Endothelial cell of umbilical vein (primary cell): ENCODE data around the gene NBL1. TPM values are rescaled to one million over a fixed set of nuclear protein-coding genes. Genes with fewer than 3 reads are reported as not detected.

Experiments
- BruUV-seq: library from RNA; stranded (reverse); fragments of 400-500 nt; replicated peaks from 2 replicates; lab custom pipeline; 2021; lab: Mats Ljungman, UMichigan
- CTCF ChIA-PET: fragments of 300-600, 350-600 bp; sonication (Branson Sonifier 250); formaldehyde crosslinking; loops from one replicate; lab custom pipeline; 2021; ENCODE audit warnings: antibody characterized with exemption, inconsistent platforms; lab: Charles Lee
- POLR2A ChIA-PET: fragments of 300-600, 350-600 bp; sonication (Branson Sonifier 250); formaldehyde crosslinking; loops from one replicate; lab custom pipeline; 2021; ENCODE audit warnings: antibody characterized with exemption, inconsistent platforms; lab: Charles Lee
- DNase-seq: peaks from one replicate; pipeline ENCODE4 v3.0.0-alpha.2; 2011; ENCODE audit warnings: low read depth, low spot score
- FAIRE-seq: peaks from 2 replicates; lab custom pipeline; 2011; peaks lifted over from hg19 to GRCh38; lab: Jason Lieb, UNC
- H2AFZ ChIP-seq: 2 replicates; pipeline ENCODE4 v1.6.0; 2012; ENCODE audit warnings: low read depth, low read length, control low read depth, inconsistent platforms
- H3K27ac ChIP-seq: 2 replicates; pipeline ENCODE4 v1.5.1; 2011; ENCODE audit warnings: low read depth, mild to moderate bottlenecking, control low read depth, low read length, moderate library complexity; ENCODE audit not compliant: insufficient read depth
- H3K27me3 ChIP-seq, 2 experiments: 2 replicates each; pipeline versions ENCODE4 v1.6.0 to v1.6.1; 2011; ENCODE audit warnings: low read length in 2 of 2, mixed read lengths in 1 of 2; ENCODE audit not compliant: control insufficient read depth in 2 of 2, insufficient read depth in 2 of 2
- H3K36me3 ChIP-seq, 2 experiments: 2 replicates in 1 of 2; 3 replicates in 1 of 2; pipeline ENCODE4 v1.5.1; 2011; ENCODE audit warnings: low read length in 2 of 2, mild to moderate bottlenecking in 1 of 2, moderate library complexity in 1 of 2; ENCODE audit not compliant: control insufficient read depth in 2 of 2, insufficient read depth in 2 of 2; ENCODE audit errors: extremely low read depth in 1 of 2
- H3K4me1 ChIP-seq: 3 replicates; pipeline ENCODE4 v1.5.1; 2011; ENCODE audit warnings: mild to moderate bottlenecking, low read length; ENCODE audit not compliant: control insufficient read depth, insufficient read depth; ENCODE audit errors: extremely low read depth
- H3K4me2 ChIP-seq: 2 replicates; pipeline ENCODE4 v1.6.1; 2011; ENCODE audit warnings: low read length, control low read depth, mixed read lengths; ENCODE audit not compliant: insufficient read depth
- H3K4me3 ChIP-seq, 3 experiments: fragments of 200-600 bp in 1 of 3; sonication (generic), shearing (Covaris generic) in 1 of 3; replicated peaks in 1 of 3; 2 replicates each; pipeline ENCODE4 v1.5.1; 2011 to 2016; ENCODE audit warnings: control low read depth in 3 of 3, low read length in 3 of 3, mild to moderate bottlenecking in 2 of 3, inconsistent platforms in 1 of 3, low read depth in 1 of 3, moderate library complexity in 1 of 3; ENCODE audit not compliant: insufficient read depth in 1 of 3
- H3K79me2 ChIP-seq: 2 replicates; pipeline ENCODE4 v1.6.0; 2012; ENCODE audit warnings: low read length, inconsistent platforms; ENCODE audit not compliant: control insufficient read depth, insufficient read depth
- H3K9ac ChIP-seq: replicated peaks from 2 replicates; pipeline ENCODE3; 2011; ENCODE audit warnings: low read length, control low read depth; ENCODE audit not compliant: insufficient read depth; ENCODE audit errors: extremely low read depth
- H3K9me1 ChIP-seq: replicated peaks from 3 replicates; pipeline ENCODE4 v1.6.0; 2011; ENCODE audit warnings: mild to moderate bottlenecking, low read length; ENCODE audit not compliant: control insufficient read depth, insufficient read depth; ENCODE audit errors: extremely low read depth
- H3K9me3 ChIP-seq: replicated peaks from 2 replicates; pipeline ENCODE4 v1.5.1; 2012; ENCODE audit warnings: low read length, inconsistent platforms; ENCODE audit not compliant: control insufficient read depth, insufficient read depth
- H4K20me1 ChIP-seq: replicated peaks from 2 replicates; pipeline ENCODE3; 2011; ENCODE audit warnings: mild to moderate bottlenecking, low read length; ENCODE audit not compliant: control insufficient read depth, insufficient read depth; ENCODE audit errors: extremely low read depth
- CTCF ChIP-seq, 2 donors: IDR thresholded peaks; 1 replicate in 1 of 2; 2 replicates in 1 of 2; pipeline ENCODE4 v1.5.1; 2011; ENCODE audit warnings: low read length in 2 of 2, mild to moderate bottlenecking in 2 of 2, moderate library complexity in 2 of 2, control low read depth in 1 of 2, inconsistent platforms in 1 of 2, low read depth in 1 of 2; ENCODE audit not compliant: insufficient read depth in 1 of 2; ENCODE audit errors: extremely low read depth in 1 of 2
- EZH2 ChIP-seq: IDR thresholded peaks from 2 replicates; pipeline ENCODE4 v1.6.1; 2012; ENCODE audit warnings: borderline replicate concordance, low read depth, mild to moderate bottlenecking, moderate library complexity, low read length, inconsistent platforms; ENCODE audit not compliant: severe bottlenecking
- FOS ChIP-seq: IDR thresholded peaks from 2 replicates; pipeline ENCODE4 v1.6.1; 2011; ENCODE audit warnings: mild to moderate bottlenecking, low read length, moderate library complexity, borderline replicate concordance; ENCODE audit not compliant: insufficient read depth
- GATA2 ChIP-seq: IDR thresholded peaks from 2 replicates; pipeline ENCODE4 v1.7.0; 2011; ENCODE audit warnings: low read depth, mild to moderate bottlenecking, moderate library complexity, mixed read lengths, low read length; ENCODE audit not compliant: insufficient read length, insufficient read depth
- JUN ChIP-seq: IDR thresholded peaks from 2 replicates; pipeline ENCODE4 v1.6.1; 2011; ENCODE audit warnings: borderline replicate concordance, low read depth; ENCODE audit not compliant: insufficient read length, insufficient read depth
- MAX ChIP-seq: IDR thresholded peaks from 2 replicates; pipeline ENCODE4 v1.6.1; 2011; ENCODE audit not compliant: insufficient read depth, insufficient read length
- MYC ChIP-seq: IDR thresholded peaks from one replicate; pipeline ENCODE4 v1.6.1; 2011; ENCODE audit warnings: mild to moderate bottlenecking, low read depth, low read length
- POLR2A ChIP-seq: IDR thresholded peaks from 2 replicates; pipeline ENCODE4 v1.6.1; 2012; ENCODE audit warnings: low read depth, mild to moderate bottlenecking, control low read depth, low read length
- POLR2AphosphoS5 ChIP-seq: IDR thresholded peaks from 2 replicates; pipeline ENCODE4 v1.6.1; 2012; ENCODE audit warnings: low read depth, mild to moderate bottlenecking, control low read depth, low read length, moderate library complexity; ENCODE audit not compliant: insufficient read depth
- dilution Hi-C: fragments of 300-500 bp; cut with MboI; formaldehyde crosslinking; loops from one replicate; pipeline ENCODE4 v1.15.0; 2019; ENCODE audit warnings: low sequenced_read_pairs; ENCODE audit not compliant: extremely low pct_ligation_motif_present
- intact Hi-C: fragments of 100-400 bp; cut with micrococcal nuclease; formaldehyde crosslinking; loops from one replicate; pipeline ENCODE4 v1.10.0; 2022
- polyA plus RNA-seq, 4 experiments: library from polyadenylated mRNA; depleted of rRNA in 3 of 4; stranded (reverse) in 3 of 4; unstranded in 1 of 4; fragments of >200 nt; gene quantifications; 2 replicates each; pipeline versions ENCODE4 v1.2.1 to v1.2.3, GENCODE V29; 2011 to 2012; ENCODE audit warnings: missing spikeins in 1 of 4
- total RNA-seq: library from RNA; stranded (reverse); gene quantifications from 2 replicates; pipeline ENCODE4 v1.2.3, GENCODE V29; 2021

The NBL1 gene
- total and polyA plus RNA-seq, 2 donors (not counting 3 experiments of a cell fraction or from before 2014, with no cell fraction given) = 36.2 to 40.5 TPM

GRCh38 chr1:19657511-19657910 is 13.4 kb downstream of the NBL1 start:
- Histone ChIP-seq H3K9me1 (no peaks in the 10 kb centered on the region), H3K27ac (no peak overlapping the region), H3K4me1 (peaks cover 4% of the 10 kb centered on the region), H3K79me2 (no peaks in the 10 kb centered on the region), H3K4me2 (no peak overlapping the region), H3K27me3 (peaks cover 0 to 3% of the 10 kb centered on the region in 2 experiments), H3K4me3 (no peak overlapping the region), H2AFZ (no peak overlapping the region), H3K9me3 (no peaks in the 10 kb centered on the region), H4K20me1 (no peaks in the 10 kb centered on the region), H3K36me3 (no peaks in the 10 kb centered on the region), H3K9ac (no peak overlapping the region)
- FAIRE-seq = no peak
- dilution Hi-C loops = no loop called here
- DNase-seq = no peak
- no peak for TF ChIP-seq POLR2AphosphoS5
- TF ChIP-seq JUN = no peak
- ChIA-PET CTCF (interaction anchor here (0.6 to 1.9 kb wide), 2 partner anchors 234 to 313 kb away, joined by 3 to 5 read pairs; no protein-coding TSS in a partner anchor), POLR2A (no interaction called here)
- BruUV-seq = no TSS peak
- intact Hi-C loops = no loop called here

- no peaks in the 10 kb centered on the region for H4K20me1 ChIP-seq
- H3K36me3 ChIP-seq = no peaks in the 10 kb centered on the region
- no peak overlapping the region for H2AFZ ChIP-seq
- intact Hi-C loops = no loop called here
- H3K9ac ChIP-seq = no peak overlapping the region
- no peaks in the 10 kb centered on the region for H3K9me1 ChIP-seq
- FAIRE-seq = no peak
- H3K9me3 ChIP-seq = no peaks in the 10 kb centered on the region
- no peak for DNase-seq
- H3K27me3 ChIP-seq = peaks cover 4 to 7% of the 10 kb centered on the region in 2 experiments
- ChIA-PET POLR2A (no interaction called here), CTCF (interaction anchor here (0.6 to 1.9 kb wide), 2 partner anchors 235 to 314 kb away, joined by 3 to 5 read pairs; no protein-coding TSS in a partner anchor)
- no peak overlapping the region for H3K27ac ChIP-seq
- dilution Hi-C loops = no loop called here
- H3K4me3 ChIP-seq = no peak overlapping the region
- H3K4me1 ChIP-seq = peaks cover 3% of the 10 kb centered on the region
- no peak overlapping the region for H3K4me2 ChIP-seq
- no peak for TF ChIP-seq POLR2AphosphoS5
- TF ChIP-seq MAX = no peak
- no peak for TF ChIP-seq EZH2
- no peak for TF ChIP-seq POLR2A
- TF ChIP-seq MYC = no peak
- no peak for TF ChIP-seq FOS
- TF ChIP-seq JUN = no peak
- no peak for TF ChIP-seq GATA2
- TF ChIP-seq CTCF (IDR thresholded peaks at IDR 0.05; ENCODE audit: extremely low read depth in 1 of 2, insufficient read depth in 1 of 2, low read depth in 1 of 2, low read length in 2 of 2) = no peak
- BruUV-seq = no TSS peak
- H3K79me2 ChIP-seq = no peaks in the 10 kb centered on the region
Observed at GRCh38 chr1:19658186-19658585, 14.1 kb downstream of the NBL1 start.
